HG03558 (cell line): ENCODE measurements around the gene AGPAT1.
"Not testable (repeated sequence)": the region's sequence is repeated elsewhere in the genome, so short reads cannot be mapped to it uniquely, and the experiment has no call there.

Experiments used
- ATAC-seq: cut with Tn5 transposase; IDR thresholded peaks from one replicate; pipeline ENCODE4 v1.9.1; 2021; ENCODE audit warnings: moderate number of reproducible peaks; ENCODE audit not compliant: unreplicated experiment; ENCODE audit errors: extremely low read depth

AGPAT1 gene

GRCh38 chr6:32200711-32201475 lies 25.0 kb upstream of the AGPAT1 start:
- ATAC-seq, result no peak

DNA sequence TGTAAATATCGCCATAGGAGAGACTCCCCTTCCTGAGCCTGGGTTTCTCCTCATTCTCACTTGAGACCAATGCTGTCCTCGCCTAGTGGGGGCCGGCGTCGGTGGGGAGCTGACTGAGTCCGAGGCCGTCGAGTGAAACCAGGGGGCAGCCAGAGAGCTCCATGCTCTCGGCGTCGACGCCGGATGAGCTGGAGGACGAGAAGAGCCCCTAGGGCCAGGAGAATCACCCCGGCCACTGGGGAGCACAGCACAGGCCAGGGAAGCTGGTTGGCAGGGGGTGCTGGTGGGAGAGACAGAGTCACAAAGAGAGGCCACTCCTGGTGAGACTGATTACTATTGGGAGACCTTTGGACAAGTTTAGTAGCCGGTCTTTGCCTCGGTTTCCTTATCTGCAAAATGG lies 23.0 kb upstream of the AGPAT1 start:
- ATAC-seq, result no peak

GRCh38 chr6:32198345-32198696 lies 22.4 kb upstream of the AGPAT1 start:
- no peak for ATAC-seq

DNA sequence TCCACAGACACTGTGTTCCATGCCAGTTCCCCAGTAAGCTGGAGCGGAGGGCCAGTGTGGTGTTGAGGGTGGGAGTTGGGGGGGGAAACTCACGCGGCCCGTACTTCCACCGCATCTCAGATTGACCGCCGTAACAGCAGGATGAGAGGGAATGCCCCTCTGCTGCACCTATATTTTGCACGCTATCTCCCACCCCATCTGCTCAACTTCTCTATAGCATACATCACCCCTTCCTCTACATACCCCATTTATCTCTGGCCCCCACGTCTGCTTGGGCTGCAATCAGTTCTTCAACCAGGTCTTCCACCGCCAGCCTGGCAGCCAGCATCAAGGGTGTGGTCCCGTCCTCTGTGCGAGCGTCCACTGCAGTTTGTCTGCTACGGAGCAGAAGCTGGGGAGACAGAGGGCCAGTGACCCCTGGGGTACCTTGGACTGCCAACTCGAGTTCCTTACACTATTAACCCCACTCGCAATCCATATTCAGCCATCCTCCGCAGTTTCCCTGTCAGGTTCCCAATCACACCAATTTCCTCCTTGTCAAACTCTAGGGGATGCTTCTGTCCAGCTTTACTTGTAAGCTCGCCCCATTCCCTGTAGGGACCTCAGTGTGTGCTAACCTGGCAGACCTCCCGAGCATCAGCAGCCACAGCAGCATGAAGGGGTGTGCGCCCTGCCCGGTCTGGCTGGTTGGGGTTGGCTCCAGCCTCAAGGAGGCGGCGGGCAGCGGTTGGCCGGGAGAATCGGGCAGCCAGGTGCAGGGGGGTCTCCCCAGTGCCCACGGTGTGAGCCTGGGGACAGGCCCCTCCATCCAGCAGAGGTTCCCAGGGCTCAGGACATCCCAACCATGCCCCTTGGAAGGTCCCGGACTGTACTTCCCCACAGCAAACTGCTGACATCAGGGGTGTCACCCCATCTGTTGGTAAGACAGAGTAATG lies 21.1 kb upstream of the AGPAT1 start:
- ATAC-seq, result no peak

- ATAC-seq, result peak; percentile 60
Measured at GRCh38 chr6:32195902-32196681, 20.2 kb upstream of the AGPAT1 start.

GRCh38 chr6:32195652-32195901 lies 19.7 kb upstream of the AGPAT1 start:
- no peak for ATAC-seq

DNA sequence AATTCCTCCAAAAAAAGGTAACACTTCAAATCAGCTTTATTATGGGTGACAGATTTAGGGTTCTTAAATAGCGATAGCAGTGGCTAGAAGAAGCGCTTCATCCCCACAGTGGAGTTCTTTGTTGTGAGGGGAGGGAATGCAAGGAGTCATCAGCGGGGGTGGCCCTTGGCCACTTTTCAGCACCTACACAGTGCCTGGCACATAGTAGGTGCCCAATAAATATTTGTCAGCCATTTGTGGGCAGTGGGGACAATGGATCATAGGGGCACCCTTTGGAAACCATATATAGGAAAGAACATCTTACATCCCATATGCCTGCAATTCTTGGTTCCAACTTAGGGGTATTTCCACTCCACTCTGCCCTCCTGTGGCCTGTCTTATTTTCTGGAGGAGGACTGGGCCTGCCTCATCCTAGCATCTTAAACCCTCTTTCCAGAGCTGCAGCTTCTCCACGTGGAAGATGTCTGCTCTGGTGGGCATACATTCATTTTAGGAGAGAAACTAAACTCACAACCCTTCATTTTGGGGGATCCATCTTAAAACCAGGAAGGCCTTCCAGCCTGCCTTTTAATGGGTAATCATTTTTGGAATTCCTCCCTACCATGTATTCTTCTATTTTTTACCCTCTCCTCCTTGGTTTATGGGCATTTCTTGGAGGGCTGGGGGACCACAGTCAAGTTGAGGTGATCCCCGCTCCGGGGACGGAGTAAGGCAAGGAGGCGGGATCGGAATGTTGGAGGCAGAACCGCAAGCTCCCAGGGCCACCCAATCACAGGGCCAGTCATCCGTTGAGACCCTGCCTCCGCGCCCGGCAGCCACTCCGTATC lies 19.2 kb upstream of the AGPAT1 start:
- ATAC-seq, result peak; percentile 54

- no peak for ATAC-seq
Measured at GRCh38 chr6:32194388-32194787, 18.5 kb upstream of the AGPAT1 start.

- ATAC-seq, result not testable (repeated sequence)
Measured at GRCh38 chr6:32193096-32193495, 17.2 kb upstream of the AGPAT1 start.

DNA sequence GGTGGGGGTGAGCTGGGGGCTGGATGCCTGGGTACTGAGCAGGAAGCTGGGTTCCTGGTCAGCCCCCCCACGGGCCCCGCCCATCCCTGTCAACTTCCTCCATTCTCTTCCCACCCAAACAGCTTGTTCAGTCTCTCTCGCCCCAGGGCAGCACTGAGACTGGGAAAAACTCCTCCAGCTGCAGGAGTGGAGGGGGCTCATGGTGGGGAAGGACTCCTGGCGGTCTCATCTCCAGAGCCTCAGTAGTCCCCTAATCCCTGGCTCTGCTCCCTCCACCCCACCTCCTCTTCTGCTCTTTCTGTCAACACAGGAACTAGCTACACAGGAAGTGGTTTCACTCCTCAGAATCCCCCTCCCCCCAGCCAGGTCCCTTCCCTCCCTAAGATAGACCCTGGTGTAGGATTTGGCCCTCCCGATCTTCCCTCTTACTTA lies 16.7 kb upstream of the AGPAT1 start, which contains the start of gene GPSM3:
Gene GPSM3 (minus strand): TSS at position 36 of the 432 bp plus-strand sequence. CDS start 130 bp downstream, outside the sequence.
- no peak for ATAC-seq

DNA sequence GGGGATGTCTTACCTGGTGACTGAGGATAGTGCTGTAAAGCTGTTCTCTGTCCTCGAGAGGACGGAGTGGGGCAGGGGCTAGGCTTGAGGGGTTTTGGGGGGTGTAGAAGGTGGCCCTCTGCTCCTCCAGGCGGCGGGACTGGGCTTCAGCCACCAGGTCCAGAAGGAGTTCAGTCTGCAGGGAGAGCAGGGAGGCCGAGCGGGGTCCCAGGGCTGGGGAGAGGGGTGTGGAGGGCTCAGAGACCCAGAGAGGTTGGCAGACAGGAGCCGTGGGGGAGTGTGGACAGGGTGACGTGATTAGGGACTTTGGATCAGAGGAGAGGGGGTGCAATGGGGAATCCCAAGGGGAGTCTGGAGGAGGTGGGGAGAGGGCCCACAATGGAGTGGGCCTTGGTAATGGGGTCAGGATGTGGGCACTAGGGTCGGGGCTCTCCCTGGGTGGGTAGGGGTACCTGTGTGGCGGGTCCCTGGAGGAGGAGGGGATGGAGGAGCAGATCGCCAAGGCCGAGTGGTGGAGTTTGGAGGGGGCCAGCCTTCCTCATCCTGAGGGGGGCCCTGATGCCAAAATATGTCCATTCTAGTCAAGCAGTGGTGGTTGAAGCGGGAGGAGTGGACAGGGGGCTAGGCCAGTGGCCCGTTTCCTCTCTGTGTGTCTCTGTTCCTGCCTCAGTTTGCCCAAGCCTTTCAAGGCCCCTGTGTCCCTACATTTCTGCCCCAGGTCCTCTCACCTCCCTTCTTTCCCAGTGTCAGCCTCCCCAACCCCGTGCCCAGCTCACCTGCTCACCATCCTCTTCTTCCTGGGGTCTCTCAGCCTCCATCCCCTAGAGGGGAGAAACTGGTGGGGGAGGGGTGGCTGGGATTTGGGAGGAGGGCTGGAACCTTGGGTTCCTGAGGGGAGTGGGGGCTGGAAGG lies 16.1 kb upstream of the AGPAT1 start:
- no peak for ATAC-seq

GRCh38 chr6:32190911-32191677 lies 15.2 kb upstream of the AGPAT1 start:
- ATAC-seq, result no peak

DNA sequence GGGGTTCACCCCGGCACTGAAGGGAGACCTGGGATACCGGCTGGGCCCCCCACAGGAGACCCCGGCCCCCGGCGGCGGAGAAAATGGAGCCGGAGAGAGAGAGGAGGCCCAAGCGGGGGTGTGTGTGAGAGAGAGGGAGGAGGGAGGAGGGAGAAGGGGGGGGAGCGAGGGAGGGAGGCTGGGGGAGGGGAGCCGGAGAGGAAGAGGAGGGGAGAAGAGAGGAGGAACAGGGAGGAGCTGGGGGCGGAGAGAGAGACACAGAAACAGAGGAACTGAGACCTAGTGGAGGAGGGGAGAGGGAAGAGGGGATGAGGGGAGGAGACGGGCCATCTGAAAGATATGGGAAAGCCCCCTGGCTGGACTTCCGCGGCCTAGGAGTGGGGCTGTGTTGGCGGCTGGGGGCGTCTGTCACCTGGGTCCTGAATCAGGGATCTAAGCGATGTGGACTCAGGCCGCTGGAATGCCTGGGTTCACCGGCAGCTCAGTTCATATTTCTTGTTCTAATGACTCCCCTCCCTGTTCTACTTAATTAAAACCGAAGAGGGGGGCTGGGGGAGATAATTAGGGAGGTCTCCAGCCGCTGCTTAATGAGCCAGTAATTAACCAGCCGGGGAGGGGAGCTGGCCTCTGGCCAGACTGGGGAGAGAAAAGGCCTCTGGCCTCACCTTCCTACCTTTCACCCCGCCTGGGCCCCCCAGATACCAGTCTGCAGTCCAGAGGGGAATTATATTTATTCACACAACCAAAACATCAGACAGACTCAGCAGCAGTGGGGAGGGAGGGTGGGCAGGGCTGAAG lies 14.4 kb upstream of the AGPAT1 start, which contains the start of gene PBX2:
Gene PBX2 (minus strand): TSS at position 149 of the 798 bp plus-strand sequence. CDS start 287 bp downstream, outside the sequence.
- no peak for ATAC-seq

GRCh38 chr6:32189742-32190053 lies 13.8 kb upstream of the AGPAT1 start:
- ATAC-seq, result no peak

DNA sequence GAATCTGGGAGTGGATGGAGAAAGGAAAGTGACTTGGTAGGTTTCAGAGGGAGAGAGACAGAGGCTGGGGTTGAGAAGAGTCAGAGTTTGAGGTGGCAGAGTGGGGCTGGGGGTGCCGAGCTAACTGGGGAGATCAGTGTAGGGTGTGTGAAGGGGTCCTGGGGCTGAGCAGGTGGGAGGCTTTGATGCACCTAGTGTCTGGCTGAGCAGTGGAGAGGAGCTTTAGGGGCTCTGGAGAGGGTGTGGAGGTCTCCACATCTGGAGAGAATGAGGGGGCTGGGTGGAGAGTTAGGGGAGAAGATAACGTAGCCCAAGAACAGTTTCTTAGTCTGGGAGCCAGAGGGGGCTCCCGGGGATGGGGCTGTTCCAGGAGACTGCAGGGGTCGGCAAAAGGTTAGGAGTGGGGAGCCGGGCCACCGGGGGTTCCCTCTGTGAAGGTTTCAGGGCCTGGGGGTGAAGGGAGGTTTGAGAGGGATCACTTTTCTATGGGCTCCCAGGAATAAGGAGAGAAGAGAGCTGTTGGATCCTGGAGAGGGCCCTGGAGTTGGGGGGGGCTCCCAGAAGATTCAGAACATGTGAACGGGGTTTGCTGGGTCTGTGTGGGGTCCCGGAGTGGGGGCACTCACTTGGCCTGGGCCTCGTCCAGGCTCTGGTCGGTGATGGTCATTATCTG lies 13.3 kb upstream of the AGPAT1 start:
- ATAC-seq, result no peak

DNA sequence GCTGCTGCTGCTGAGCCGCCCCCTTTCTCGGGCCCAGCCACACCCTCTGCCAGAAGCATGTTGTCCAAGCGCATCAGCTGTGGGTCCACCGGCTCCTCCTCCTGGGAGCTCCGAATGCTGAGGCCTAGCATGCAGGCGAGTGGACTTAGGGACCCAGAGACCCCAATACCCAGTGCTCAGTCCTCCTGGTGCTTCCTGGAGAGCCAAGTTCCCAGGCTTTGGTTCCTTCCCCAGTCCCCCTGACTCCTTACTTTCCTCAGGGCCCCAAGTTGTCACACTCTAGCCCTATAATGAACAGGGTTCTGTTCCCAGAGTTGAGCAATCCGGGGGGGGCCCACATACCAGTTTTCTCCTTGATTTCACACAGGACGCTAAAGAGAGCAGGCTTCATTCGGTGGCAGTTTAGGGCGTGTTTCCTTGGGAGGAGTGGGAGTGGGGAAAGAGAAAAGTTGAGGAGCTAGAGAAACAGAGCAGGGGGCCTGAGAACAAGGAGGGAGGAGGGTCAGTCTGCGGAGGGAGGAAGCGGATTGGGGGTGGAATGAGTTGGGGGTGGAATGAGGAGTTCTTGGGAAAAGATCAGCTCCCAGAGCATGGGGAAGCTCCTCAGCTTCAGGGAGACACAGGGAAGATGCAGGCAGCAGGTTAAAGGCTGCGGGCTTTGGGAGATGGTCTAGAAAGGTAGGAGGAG lies 12.6 kb upstream of the AGPAT1 start:
- no peak for ATAC-seq
